Measurements from ENCODE around the gene PAX7.

The PAX7 gene

GRCh38 chr1:18784482-18784831 lies 153.8 kb downstream of the PAX7 start:
- Histone ChIP-seq H3K27me3 (ENCODE audit: control insufficient read depth, insufficient read depth, low read length) (peaks cover 3% of the 10 kb centered on the region), H3K9ac (ENCODE audit: low read depth, low read length) (no peak overlapping the region), H3K36me3 (ENCODE audit: control insufficient read depth, insufficient read depth, low read length) (no peaks in the 10 kb centered on the region), H3K4me1 (ENCODE audit: control insufficient read depth, insufficient read depth, low read length) (peaks cover 5% of the 10 kb centered on the region), H3K9me3 (ENCODE audit: control insufficient read depth, insufficient read depth, low read length) (no peaks in the 10 kb centered on the region), H3K4me3 (ENCODE audit: low read depth, low read length) (peak overlapping the region; percentile 37)

- H3K9ac ChIP-seq (ENCODE audit: low read depth, low read length) = no peak overlapping the region
- H3K4me1 ChIP-seq (ENCODE audit: control insufficient read depth, insufficient read depth, low read length) = peaks cover 5% of the 10 kb centered on the region
- H3K4me3 ChIP-seq (ENCODE audit: low read depth, low read length) = no peak overlapping the region
- H3K9me3 ChIP-seq (ENCODE audit: control insufficient read depth, insufficient read depth, low read length) = no peaks in the 10 kb centered on the region
- no peaks in the 10 kb centered on the region for H3K36me3 ChIP-seq (ENCODE audit: control insufficient read depth, insufficient read depth, low read length)
- peaks cover 3% of the 10 kb centered on the region for H3K27me3 ChIP-seq (ENCODE audit: control insufficient read depth, insufficient read depth, low read length)
These were observed 155.5 kb downstream of the PAX7 start for GRCh38 chr1:18786149-18786548.

DNA sequence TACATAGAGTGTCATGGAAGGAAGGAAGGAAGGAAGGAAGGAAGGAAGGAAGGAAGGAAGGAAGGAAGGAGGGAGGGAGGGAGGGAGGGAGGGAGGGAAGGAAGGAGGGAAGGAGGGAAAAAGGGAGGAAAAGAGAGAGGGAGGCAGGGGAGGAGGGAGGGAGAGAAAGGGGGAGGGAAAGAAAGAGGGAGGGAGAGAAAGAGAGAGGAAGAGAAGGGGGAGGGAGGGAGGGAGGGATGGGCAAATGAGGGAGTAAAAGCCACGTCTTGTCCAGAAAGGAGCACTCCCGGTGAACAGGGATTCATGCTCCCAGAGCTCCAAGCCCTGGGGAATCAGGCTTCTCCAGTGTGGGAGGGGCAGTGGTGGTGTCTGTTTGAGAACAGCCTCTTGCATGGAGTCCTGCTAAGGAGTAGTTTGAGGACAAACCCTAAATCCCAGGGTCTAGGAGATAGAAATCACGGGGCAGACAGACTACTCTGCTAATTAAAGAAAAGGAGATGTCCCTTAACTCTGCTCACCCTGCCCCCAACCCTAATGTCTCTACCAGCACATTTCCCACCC lies 157.3 kb downstream of the PAX7 start:
- H3K4me3 ChIP-seq (ENCODE audit: low read depth, low read length) = no peak overlapping the region
- H3K9me3 ChIP-seq (ENCODE audit: control insufficient read depth, insufficient read depth, low read length) = no peaks in the 10 kb centered on the region
- peaks cover 3% of the 10 kb centered on the region for H3K27me3 ChIP-seq (ENCODE audit: control insufficient read depth, insufficient read depth, low read length)
- H3K9ac ChIP-seq (ENCODE audit: low read depth, low read length) = no peak overlapping the region
- H3K36me3 ChIP-seq (ENCODE audit: control insufficient read depth, insufficient read depth, low read length) = no peaks in the 10 kb centered on the region
- peaks cover 3% of the 10 kb centered on the region for H3K4me1 ChIP-seq (ENCODE audit: control insufficient read depth, insufficient read depth, low read length)

- Histone ChIP-seq H3K9me3 (ENCODE audit: control insufficient read depth, insufficient read depth, low read length) (no peaks in the 10 kb centered on the region), H3K9ac (ENCODE audit: low read depth, low read length) (no peak overlapping the region), H3K4me3 (ENCODE audit: low read depth, low read length) (no peak overlapping the region), H3K36me3 (ENCODE audit: control insufficient read depth, insufficient read depth, low read length) (no peaks in the 10 kb centered on the region), H3K4me1 (ENCODE audit: control insufficient read depth, insufficient read depth, low read length) (peaks cover 3% of the 10 kb centered on the region), H3K27me3 (ENCODE audit: control insufficient read depth, insufficient read depth, low read length) (no peaks in the 10 kb centered on the region)
These were observed 158.6 kb downstream of the PAX7 start for GRCh38 chr1:18789246-18789645.

- H3K4me1 ChIP-seq (ENCODE audit: control insufficient read depth, insufficient read depth, low read length) = peaks cover 3% of the 10 kb centered on the region
- no peaks in the 10 kb centered on the region for H3K27me3 ChIP-seq (ENCODE audit: control insufficient read depth, insufficient read depth, low read length)
- no peaks in the 10 kb centered on the region for H3K9me3 ChIP-seq (ENCODE audit: control insufficient read depth, insufficient read depth, low read length)
- no peak overlapping the region for H3K9ac ChIP-seq (ENCODE audit: low read depth, low read length)
- H3K36me3 ChIP-seq (ENCODE audit: control insufficient read depth, insufficient read depth, low read length) = no peaks in the 10 kb centered on the region
- H3K4me3 ChIP-seq (ENCODE audit: low read depth, low read length) = no peak overlapping the region
These were observed 162.1 kb downstream of the PAX7 start for GRCh38 chr1:18792747-18793146.

DNA sequence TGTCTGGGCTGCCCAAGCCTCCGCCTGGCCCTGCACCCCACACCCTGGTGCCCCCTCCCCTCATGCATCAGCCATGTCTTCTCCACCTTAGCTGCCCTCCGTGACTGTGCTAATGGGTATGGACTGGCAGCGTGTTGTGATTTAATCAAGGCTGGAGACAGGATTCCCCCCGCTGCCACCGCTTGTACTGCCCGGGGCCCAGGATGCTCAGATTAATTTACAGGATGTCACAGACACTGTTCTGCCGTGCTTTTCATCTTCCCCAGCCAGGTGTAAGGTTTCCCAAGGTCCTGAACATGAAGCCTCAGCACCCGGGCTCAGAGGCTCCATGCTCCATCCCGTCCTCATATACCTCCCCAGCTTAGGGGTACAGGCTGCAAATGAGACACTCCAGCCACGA lies 162.5 kb downstream of the PAX7 start:
- no peaks in the 10 kb centered on the region for H3K27me3 ChIP-seq (ENCODE audit: control insufficient read depth, insufficient read depth, low read length)
- no peaks in the 10 kb centered on the region for H3K9me3 ChIP-seq (ENCODE audit: control insufficient read depth, insufficient read depth, low read length)
- peaks cover 3% of the 10 kb centered on the region for H3K4me1 ChIP-seq (ENCODE audit: control insufficient read depth, insufficient read depth, low read length)
- no peaks in the 10 kb centered on the region for H3K36me3 ChIP-seq (ENCODE audit: control insufficient read depth, insufficient read depth, low read length)
- no peak overlapping the region for H3K9ac ChIP-seq (ENCODE audit: low read depth, low read length)
- no peak overlapping the region for H3K4me3 ChIP-seq (ENCODE audit: low read depth, low read length)

DNA sequence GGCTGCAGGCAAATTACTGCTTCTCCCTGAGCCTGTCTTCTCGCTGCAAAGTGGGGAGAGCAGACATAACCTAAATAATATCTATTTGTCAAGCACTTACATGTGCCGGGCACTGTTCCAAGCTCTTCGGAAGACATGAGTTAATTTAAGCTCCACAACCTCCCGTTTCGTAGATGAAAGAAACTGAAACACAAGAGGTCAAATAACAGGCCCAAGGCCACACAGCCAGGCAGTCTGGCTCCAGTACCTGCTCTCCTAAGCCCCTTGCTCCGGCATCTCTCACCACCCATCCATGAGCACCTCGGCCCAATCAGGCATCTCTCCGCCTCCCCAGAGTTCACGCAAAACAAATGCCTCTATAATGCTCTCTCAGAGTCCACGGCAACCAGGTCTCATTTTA lies 163.4 kb downstream of the PAX7 start:
- H3K27me3 ChIP-seq (ENCODE audit: control insufficient read depth, insufficient read depth, low read length) = no peaks in the 10 kb centered on the region
- H3K9me3 ChIP-seq (ENCODE audit: control insufficient read depth, insufficient read depth, low read length) = no peaks in the 10 kb centered on the region
- no peak overlapping the region for H3K9ac ChIP-seq (ENCODE audit: low read depth, low read length)
- peaks cover 3% of the 10 kb centered on the region for H3K4me1 ChIP-seq (ENCODE audit: control insufficient read depth, insufficient read depth, low read length)
- H3K4me3 ChIP-seq (ENCODE audit: low read depth, low read length) = no peak overlapping the region
- no peaks in the 10 kb centered on the region for H3K36me3 ChIP-seq (ENCODE audit: control insufficient read depth, insufficient read depth, low read length)

DNA sequence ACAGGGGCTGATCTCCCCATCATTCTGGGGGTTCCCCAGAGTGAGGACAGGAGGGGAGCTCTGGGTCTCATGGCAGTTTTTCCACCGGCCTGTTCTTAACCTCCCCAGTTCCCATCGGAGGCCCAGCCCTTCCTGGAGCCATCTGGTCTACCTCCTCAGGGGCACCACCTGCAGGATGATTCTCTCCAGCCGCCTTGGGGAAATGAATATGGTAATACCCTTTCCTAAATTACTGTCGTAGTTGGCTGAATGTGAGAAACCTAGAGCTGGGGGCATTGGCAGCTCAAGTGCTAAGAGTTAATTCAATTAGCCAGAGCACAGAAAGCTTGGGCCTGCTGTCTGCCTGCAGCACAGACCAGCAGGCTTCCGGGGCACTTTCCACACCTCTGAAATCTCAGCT lies 163.9 kb downstream of the PAX7 start:
- Histone ChIP-seq H3K27me3 (ENCODE audit: control insufficient read depth, insufficient read depth, low read length) (no peaks in the 10 kb centered on the region), H3K4me3 (ENCODE audit: low read depth, low read length) (no peak overlapping the region), H3K9ac (ENCODE audit: low read depth, low read length) (no peak overlapping the region), H3K9me3 (ENCODE audit: control insufficient read depth, insufficient read depth, low read length) (no peaks in the 10 kb centered on the region), H3K36me3 (ENCODE audit: control insufficient read depth, insufficient read depth, low read length) (no peaks in the 10 kb centered on the region), H3K4me1 (ENCODE audit: control insufficient read depth, insufficient read depth, low read length) (peaks cover 3% of the 10 kb centered on the region)

DNA sequence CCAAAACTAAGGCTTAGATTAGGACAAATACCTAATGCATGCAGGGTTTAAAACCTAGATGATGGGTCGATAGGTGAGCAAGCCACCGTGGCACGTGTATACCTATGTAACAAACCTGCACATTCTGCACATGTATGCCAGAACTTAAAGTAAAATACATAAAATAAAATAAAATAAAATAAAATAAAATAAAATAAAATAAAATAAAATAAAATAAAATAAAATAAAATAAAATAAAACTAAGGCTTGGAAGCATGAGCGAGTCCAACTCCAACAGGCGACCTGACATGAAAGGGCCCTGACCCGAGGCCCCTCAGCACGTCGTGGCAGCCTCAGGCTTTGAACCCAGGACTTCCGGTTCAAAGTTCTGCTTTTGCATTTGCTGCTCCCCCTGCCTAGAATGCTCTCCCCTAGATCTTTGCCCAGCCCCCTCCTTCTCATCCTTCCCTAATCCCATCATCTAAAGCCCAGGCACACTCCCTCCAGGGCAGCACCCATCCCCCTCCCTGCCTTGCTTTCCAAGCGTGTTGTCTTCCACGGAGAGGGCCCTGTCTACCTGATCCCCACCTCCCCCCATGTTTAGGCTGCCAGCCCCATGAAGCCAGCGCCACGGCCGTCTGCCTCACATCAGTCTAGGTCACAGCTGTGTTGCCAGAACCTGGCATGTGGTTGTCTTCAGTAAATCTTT lies 164.5 kb downstream of the PAX7 start:
- Histone ChIP-seq H3K9ac (ENCODE audit: low read depth, low read length) (no peak overlapping the region), H3K36me3 (ENCODE audit: control insufficient read depth, insufficient read depth, low read length) (no peaks in the 10 kb centered on the region), H3K4me3 (ENCODE audit: low read depth, low read length) (no peak overlapping the region), H3K27me3 (ENCODE audit: control insufficient read depth, insufficient read depth, low read length) (no peaks in the 10 kb centered on the region), H3K9me3 (ENCODE audit: control insufficient read depth, insufficient read depth, low read length) (no peaks in the 10 kb centered on the region), H3K4me1 (ENCODE audit: control insufficient read depth, insufficient read depth, low read length) (peaks cover 3% of the 10 kb centered on the region)

DNA sequence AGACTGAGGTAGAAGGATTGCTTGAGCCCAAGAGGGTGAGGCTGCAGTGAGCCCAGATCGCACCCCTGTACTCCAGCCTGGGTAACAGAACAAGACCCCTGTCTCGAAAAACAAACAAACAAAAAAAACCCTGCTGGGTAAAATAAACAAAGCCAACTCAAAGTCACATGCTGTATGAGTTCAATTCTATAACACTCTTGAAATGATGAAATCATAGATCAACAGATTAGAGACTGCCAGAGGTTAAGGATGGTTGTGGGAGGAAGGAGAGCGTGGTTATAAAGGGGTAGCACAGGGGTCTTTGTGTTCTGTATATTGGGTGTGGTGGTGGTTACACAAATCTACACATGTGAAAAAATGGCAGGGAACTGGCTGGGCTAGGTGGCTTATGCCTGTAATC lies 166.3 kb downstream of the PAX7 start:
- Histone ChIP-seq H3K36me3 (ENCODE audit: control insufficient read depth, insufficient read depth, low read length) (no peaks in the 10 kb centered on the region), H3K27me3 (ENCODE audit: control insufficient read depth, insufficient read depth, low read length) (no peaks in the 10 kb centered on the region), H3K4me1 (ENCODE audit: control insufficient read depth, insufficient read depth, low read length) (peaks cover 3% of the 10 kb centered on the region), H3K4me3 (ENCODE audit: low read depth, low read length) (no peak overlapping the region), H3K9ac (ENCODE audit: low read depth, low read length) (no peak overlapping the region), H3K9me3 (ENCODE audit: control insufficient read depth, insufficient read depth, low read length) (no peaks in the 10 kb centered on the region)

All from iPS-15b (cell line).